ENCODE data around the gene TRMT44.

- no peak for TF ChIP-seq POLR2A (IDR thresholded peaks at IDR 0.05)
- no peak for TF ChIP-seq CTCF (IDR thresholded peaks at IDR 0.05)
Measured at GRCh38 chr4:8494218-8494617, 53.6 kb downstream of the TRMT44 start.
